NCI-H345 treated with DMSO at 0.1 percent for 48 hours (cell line): ENCODE results near the gene SLC25A40.

Experiments
- DNase-seq: peaks from one replicate; lab custom pipeline; 2025; ENCODE audit not compliant: unreplicated experiment; lab: John Stamatoyannopoulos, UW

The SLC25A40 gene

DNA sequence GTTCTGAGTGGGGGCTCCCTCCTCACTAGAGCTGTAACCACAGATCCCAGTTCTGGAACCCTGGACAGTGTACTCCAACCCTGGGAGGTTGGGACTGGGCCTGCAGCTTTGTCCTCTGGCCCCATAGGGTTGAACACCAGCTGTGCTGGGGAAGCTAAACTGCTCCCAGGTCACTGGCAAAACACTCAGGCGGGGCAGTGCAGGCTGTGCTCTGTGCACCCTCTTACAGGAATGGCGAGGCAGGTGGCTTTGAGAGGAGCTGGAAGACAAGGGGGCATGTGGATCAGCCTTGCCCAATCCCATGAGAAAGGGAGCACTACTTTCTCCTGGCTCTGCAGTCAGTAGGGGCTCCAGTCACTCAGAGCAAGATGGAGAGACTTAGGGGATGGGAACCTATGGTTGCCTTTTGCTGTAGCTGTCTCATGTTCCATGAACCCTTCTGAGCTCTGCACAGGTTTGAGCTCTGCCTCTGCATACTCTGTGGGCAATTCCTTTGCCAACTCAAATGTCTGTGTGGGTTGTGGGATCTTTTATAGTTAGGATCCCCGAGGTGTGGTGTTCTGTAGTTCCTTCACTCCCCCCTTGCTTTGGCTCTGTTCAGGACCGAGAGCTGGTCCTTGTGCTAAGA is 90.7 kb downstream of the SLC25A40 start:
- no peak for DNase-seq

DNA sequence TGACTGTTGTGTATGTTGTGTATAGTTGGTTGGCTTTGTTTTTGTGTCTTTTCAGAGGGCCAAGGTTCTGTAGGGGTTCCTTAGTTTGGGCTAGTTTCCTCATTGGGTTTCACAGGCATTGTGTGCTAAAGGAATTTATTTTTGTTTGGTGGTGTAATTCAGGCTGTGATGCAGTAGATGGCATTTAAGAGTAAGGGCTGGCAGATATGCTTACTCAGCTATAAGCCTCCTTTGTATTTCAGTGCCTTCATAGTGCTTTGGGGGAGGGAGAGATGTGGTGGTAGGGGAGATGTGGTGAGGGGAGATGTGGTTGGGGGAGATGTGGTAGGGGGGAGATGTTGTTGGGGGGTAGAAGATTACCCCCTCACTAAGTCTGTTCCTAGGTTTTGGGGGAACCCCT is 91.7 kb downstream of the SLC25A40 start:
- DNase-seq, result no peak
